Measurements from ENCODE around the gene ZNF408. TPM values are rescaled to one million over a fixed set of nuclear protein-coding genes. Genes with fewer than 3 reads are reported as not detected.

ZNF408 gene
- total RNA-seq, 2 donors from 2014 or later, result 10.5 to 15.1 TPM

- no peak for ATAC-seq (replicated peaks)
- Mint-ChIP-seq H3K4me1 (no peaks in the 10 kb centered on the region), H3K9me3 (no peaks in the 10 kb centered on the region), H3K36me3 (ENCODE audit: low read depth) (peaks cover 60% of the 10 kb centered on the region), H3K4me3 (no peak overlapping the region), H3K27me3 (no peaks in the 10 kb centered on the region), H3K27ac (no peak overlapping the region)
Measured at GRCh38 chr11:46741600-46742484, 41.0 kb downstream of the ZNF408 start.

DNA sequence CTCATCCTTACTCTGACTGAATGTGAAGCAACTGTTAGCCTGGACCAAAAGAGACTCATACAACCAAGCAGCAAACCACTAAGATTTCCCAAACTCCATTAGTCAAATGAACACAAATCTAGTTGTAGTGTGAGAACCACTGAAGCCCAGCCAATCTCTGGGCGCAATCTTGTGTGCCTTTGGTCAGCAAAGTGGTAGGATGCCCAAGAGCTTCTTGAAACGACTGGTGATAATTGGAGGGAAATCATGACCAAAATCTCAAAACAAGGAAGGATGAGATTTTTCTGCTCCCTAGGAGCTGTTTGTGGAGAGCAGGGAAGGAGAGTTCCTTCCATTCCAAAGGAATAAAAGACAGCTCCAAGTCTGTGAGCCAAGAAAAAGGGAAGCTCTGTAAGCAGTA lies 42.2 kb downstream of the ZNF408 start:
- Mint-ChIP-seq H3K4me1 (peaks cover 2% of the 10 kb centered on the region), H3K9me3 (no peaks in the 10 kb centered on the region), H3K27me3 (no peaks in the 10 kb centered on the region), H3K4me3 (no peak overlapping the region), H3K36me3 (ENCODE audit: low read depth) (peaks cover 72% of the 10 kb centered on the region), H3K27ac (no peak overlapping the region)
- ATAC-seq (replicated peaks), result no peak

DNA sequence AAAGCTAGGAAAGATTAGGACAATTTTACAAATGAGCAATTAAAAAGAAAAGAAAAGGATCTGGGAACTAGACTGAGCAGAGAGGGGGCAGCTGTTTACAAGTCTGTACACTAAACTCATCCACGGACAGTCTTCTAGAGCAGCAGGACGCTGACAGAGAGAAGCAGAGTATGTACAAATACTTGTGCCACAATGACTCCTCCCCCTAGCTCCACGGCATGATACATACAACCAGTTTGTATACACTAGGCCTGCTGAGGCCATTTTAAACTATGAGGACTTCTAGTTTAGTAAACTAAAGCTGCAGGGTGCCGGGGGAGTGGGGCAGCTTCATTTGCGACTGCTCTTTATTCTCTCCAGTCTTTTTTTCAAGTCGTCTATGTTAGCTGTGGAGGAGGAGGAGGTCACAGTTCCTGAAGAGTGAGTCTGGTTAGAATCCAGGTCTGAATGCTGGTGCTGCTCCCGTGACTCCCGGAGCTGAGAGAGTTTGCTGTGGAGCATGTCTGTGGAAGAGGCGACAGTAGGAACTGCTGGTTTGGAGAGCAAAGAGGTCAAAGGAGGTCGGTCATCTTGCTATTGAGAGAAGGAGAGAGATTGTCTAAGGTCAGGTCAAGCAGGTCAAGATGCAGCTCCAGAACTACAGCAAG lies 43.0 kb downstream of the ZNF408 start:
- ATAC-seq (replicated peaks), result no peak
- no peak overlapping the region for H3K4me3 Mint-ChIP-seq
- H3K9me3 Mint-ChIP-seq, result no peaks in the 10 kb centered on the region
- no peaks in the 10 kb centered on the region for H3K27me3 Mint-ChIP-seq
- peaks cover 77% of the 10 kb centered on the region for H3K36me3 Mint-ChIP-seq (ENCODE audit: low read depth)
- no peak overlapping the region for H3K27ac Mint-ChIP-seq
- peaks cover 5% of the 10 kb centered on the region for H3K4me1 Mint-ChIP-seq

DNA sequence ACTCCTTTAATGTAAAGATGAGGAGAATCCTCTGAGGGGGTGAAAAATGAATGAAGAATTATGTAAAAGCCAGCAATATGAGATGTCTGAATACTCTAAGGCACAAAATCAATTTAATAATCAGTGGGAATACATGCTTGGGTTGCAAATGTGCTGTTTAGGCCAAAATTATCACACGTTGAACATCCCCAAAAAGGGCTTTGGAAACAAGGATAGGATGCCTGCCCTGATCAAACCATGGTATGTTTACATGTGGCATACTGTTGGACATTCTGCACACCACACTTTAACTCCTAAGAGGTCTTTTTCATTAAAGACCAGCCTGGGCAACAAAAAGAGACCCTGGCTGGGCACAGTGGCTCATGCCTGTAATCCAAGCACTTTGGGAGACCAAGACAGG lies 44.5 kb downstream of the ZNF408 start:
- no peak for ATAC-seq (replicated peaks)
- peaks cover 92% of the 10 kb centered on the region for H3K36me3 Mint-ChIP-seq (ENCODE audit: low read depth)
- no peak overlapping the region for H3K27ac Mint-ChIP-seq

GRCh38 chr11:46745995-46746394 lies 45.2 kb downstream of the ZNF408 start:
- Mint-ChIP-seq H3K9me3 (no peaks in the 10 kb centered on the region), H3K27me3 (no peaks in the 10 kb centered on the region), H3K4me1 (peaks cover 5% of the 10 kb centered on the region), H3K4me3 (no peak overlapping the region), H3K27ac (no peak overlapping the region), H3K36me3 (ENCODE audit: low read depth) (peaks cover 98% of the 10 kb centered on the region)
- no peak for ATAC-seq (replicated peaks)

More for the DNA sequence above, 44.5 kb downstream of the ZNF408 start:
- Mint-ChIP-seq H3K9me3 (no peaks in the 10 kb centered on the region), H3K4me3 (no peak overlapping the region), H3K27me3 (no peaks in the 10 kb centered on the region), H3K4me1 (peaks cover 5% of the 10 kb centered on the region)

DNA sequence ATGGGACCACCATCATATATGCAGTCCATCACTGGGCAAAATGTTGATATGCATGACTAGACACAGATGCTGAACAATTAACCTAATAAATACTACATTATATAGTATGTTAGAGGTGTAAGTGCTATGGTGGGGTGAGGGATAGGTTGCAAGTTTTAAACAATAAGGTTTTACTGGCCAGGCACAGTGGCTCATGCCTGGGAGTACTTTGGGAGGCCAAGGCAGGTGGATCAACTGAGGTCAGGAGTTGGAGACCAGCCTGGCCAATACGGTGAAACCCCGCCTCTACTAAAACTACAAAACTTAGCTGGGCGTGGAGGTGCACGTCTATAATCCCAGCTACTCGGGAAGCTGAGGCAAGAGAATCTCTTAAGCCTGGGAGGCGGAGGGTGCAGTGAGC lies 46.3 kb downstream of the ZNF408 start:
- no peak overlapping the region for H3K27ac Mint-ChIP-seq
- no peak for ATAC-seq (replicated peaks)
- no peak overlapping the region for H3K4me3 Mint-ChIP-seq
- H3K36me3 Mint-ChIP-seq (ENCODE audit: low read depth), result peaks cover 96% of the 10 kb centered on the region
- peaks cover 5% of the 10 kb centered on the region for H3K4me1 Mint-ChIP-seq
- H3K27me3 Mint-ChIP-seq, result no peaks in the 10 kb centered on the region
- no peaks in the 10 kb centered on the region for H3K9me3 Mint-ChIP-seq

Other genes starting within 250 kb of the ZNF408 start
- gene AMBRA1, start 107.0 kb upstream of the ZNF408 start, total RNA-seq, result 10 to 100 TPM; 28.2 to 30.3 TPM
- 1 to 10 TPM; 2.4 to 4.6 TPM for gene HARBI1, start 83.8 kb upstream of the ZNF408 start, total RNA-seq
- 10 to 100 TPM; 59.1 to 62.1 TPM for gene ATG13, start 83.5 kb upstream of the ZNF408 start, total RNA-seq
- 10 to 100 TPM; 43.5 to 49.6 TPM for gene ARHGAP1, start 412 bp upstream of the ZNF408 start, total RNA-seq
- not detected for gene F2, start 18.2 kb downstream of the ZNF408 start, total RNA-seq
- gene CKAP5, start 145.2 kb downstream of the ZNF408 start, total RNA-seq, result 100 to 1,000 TPM; 104 to 140 TPM
- gene LRP4, start 217.5 kb downstream of the ZNF408 start, total RNA-seq, result under 1 TPM; 0.08 to 0.11 TPM
- 10 to 100 TPM; 15.2 to 19.4 TPM for gene CSTPP1, start 235.7 kb downstream of the ZNF408 start, total RNA-seq